Measurements from ENCODE around the gene ANKFY1.

The ANKFY1 gene

GRCh38 chr17:4229627-4230541, 33.9 kb downstream of the ANKFY1 start:
- ChIA-PET CTCF (interaction anchor here (0.7 to 2.4 kb wide), 10 partner anchors 10 to 191 kb away, joined by 3 to 16 read pairs (median 4); no protein-coding TSS in a partner anchor), POLR2A (no interaction called here)
- no peak for DNase-seq (ENCODE audit: extremely low spot score)
- no peak for TF ChIP-seq CTCF (IDR thresholded peaks at IDR 0.05; ENCODE audit: control extremely low read depth, extremely low read depth, low read depth, missing control alignments)

GRCh38 chr17:4221899-4222659, 41.7 kb downstream of the ANKFY1 start:
- CTCF ChIA-PET = interaction anchor here (1.0 to 15.8 kb wide), 6 partner anchors 8 to 194 kb away, joined by 3 to 248 read pairs (median 5); no protein-coding TSS in a partner anchor
- DNase-seq (ENCODE audit: extremely low spot score) = no peak
- POLR2A ChIA-PET = no interaction called here
- no peak for TF ChIP-seq CTCF (IDR thresholded peaks at IDR 0.05; ENCODE audit: control extremely low read depth, extremely low read depth, low read depth, missing control alignments)

- ChIA-PET CTCF (interaction anchor here (2.9 to 15.8 kb wide), 2 partner anchors 9 to 195 kb away, joined by 9 to 248 read pairs; no protein-coding TSS in a partner anchor), POLR2A (no interaction called here)
- no peak for TF ChIP-seq CTCF (IDR thresholded peaks at IDR 0.05; ENCODE audit: control extremely low read depth, extremely low read depth, low read depth, missing control alignments)
- no peak for DNase-seq (ENCODE audit: extremely low spot score)
Measured at GRCh38 chr17:4221163-4221562, 42.6 kb downstream of the ANKFY1 start.

- CTCF ChIA-PET = interaction anchor here (0.7 to 15.8 kb wide), 5 partner anchors 9 to 196 kb away, joined by 3 to 248 read pairs (median 4); no protein-coding TSS in a partner anchor
- no peak for DNase-seq (ENCODE audit: extremely low spot score)
- POLR2A ChIA-PET = no interaction called here
- no peak for TF ChIP-seq CTCF (IDR thresholded peaks at IDR 0.05; ENCODE audit: control extremely low read depth, extremely low read depth, low read depth, missing control alignments)
Measured at GRCh38 chr17:4220655-4221054, 43.1 kb downstream of the ANKFY1 start.

- CTCF ChIA-PET = interaction anchor here (0.6 to 15.8 kb wide), 6 partner anchors 11 to 197 kb away, joined by 3 to 248 read pairs (median 4); no protein-coding TSS in a partner anchor
- no peak for DNase-seq (ENCODE audit: extremely low spot score)
- no peak for TF ChIP-seq CTCF (IDR thresholded peaks at IDR 0.05; ENCODE audit: control extremely low read depth, extremely low read depth, low read depth, missing control alignments)
- POLR2A ChIA-PET = no interaction called here
Measured at GRCh38 chr17:4219241-4219640, 44.5 kb downstream of the ANKFY1 start.
